ENCODE data around the gene DPF3.

Gene DPF3

DNA sequence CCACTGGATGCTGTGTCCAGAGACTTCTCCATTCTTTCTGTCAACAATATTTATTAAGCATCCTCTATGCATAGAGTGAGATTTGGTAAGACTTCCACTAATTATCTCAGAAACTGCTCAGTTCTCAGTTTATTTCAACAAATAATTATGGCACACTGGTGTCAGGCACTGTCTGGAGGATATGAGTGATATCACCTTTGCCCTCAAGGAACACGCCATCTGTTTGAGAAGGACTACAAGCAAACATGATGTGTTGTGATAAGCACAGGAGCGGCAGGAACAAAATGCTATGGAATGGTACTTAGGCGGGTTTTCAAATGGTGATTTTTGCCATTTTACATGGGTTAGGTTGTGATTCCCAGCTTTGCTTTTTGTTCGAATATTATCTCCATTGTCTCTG is 229.2 kb downstream of the DPF3 start:
- DNase-seq: no peak

DNA sequence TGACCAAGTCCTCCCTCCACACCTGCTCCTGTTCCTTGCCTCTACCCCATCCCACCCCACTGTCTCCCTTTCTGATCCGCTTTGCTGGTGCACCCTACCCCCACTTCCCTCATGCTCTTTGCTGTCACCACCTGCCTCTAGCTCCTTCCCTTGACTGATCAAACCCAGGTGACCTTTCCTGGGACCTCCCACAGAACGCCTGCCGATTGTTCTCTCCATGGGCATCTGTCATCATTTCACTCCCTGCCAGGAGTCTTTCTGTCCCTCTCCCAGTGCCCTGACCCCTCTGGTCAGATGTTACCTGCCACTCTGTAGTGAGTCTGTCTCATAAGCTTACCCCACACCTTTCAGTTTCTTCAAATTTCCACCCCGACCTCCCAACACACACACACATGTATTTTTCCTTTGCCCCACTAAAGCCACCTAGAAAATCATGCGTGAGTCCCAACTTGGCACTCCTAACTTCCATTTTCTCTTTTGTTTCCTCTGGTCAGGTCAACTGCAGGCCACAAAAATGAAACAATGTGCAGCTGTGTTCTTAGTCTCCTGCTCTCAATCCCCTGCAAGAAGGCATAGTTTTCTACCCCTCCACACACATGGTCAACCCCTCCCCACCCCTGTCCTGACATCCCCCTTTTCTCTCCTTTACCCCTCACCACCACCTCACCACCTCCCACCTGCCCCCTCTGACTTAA is 229.8 kb downstream of the DPF3 start:
- DNase-seq: no peak

DNA sequence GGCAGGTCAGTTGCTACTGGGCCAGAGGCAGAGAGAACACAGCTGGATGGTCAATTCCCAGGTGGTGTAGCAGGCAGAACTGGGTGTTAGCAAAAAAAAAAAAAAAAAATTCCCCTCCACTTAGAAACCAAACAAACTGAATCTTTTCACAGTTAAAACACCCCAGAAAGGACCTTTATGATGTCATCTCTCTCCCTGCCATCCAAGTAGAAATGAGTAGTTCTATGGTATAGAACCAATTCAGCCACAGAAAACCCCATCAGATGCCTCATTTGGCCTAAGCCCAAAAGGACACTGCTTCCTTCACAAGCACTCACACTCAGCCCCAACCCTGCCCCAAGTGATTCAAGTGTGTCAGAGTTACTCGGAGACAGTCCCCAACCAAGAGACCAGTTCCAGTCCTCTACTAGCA is 230.8 kb downstream of the DPF3 start:
- no peak for DNase-seq

DNA sequence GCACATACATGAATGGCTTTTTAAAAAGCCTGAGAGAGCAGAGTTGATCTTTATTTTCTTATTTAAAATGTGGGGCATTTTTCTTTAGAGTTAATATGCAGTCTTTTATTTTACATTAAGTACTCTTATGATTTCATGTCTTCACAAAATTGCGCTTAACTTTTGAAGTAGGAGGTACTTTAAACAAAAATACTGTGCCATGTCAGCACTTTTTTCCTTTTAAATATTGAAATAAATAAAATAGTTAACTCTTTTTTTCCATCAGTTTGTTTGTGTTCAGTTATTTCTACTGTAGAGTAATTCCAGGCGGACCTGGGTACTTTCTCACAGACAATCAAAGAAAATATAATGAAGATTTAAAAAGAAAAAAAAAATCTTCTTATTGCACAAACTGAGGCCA is 231.7 kb downstream of the DPF3 start:
- no peak for DNase-seq

DNA sequence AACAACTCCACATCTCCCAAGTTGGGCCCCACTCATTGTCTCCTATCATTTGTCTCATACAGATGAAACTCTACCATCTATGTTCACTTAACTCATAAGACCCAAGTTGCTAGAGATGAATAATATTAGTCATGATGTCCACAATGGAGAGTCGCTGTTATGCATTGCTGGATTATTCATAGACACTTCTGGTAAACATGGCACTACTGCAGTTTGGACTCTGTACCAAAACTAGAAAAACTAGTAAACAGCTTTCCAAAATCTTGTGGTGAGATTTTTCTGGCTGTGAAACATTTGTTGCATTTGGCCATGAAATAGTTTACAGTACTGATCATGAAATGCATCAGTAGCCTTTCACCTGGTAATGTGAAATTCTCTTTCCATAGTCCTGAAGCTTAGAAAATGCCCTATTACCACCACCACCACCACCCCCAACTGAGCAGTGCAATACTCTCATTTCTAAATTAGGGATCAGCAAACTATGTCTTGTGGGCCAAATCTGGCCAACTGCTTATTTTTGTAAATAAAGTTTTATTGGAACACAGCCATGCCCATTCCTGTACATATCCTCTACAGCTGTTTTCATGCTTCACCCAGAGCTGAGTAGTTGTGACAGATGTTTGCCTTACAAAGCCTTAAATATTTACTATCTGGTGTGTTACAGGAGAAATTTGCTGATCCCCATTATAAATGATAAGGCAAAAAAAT is 236.5 kb downstream of the DPF3 start:
- no peak for DNase-seq

DNA sequence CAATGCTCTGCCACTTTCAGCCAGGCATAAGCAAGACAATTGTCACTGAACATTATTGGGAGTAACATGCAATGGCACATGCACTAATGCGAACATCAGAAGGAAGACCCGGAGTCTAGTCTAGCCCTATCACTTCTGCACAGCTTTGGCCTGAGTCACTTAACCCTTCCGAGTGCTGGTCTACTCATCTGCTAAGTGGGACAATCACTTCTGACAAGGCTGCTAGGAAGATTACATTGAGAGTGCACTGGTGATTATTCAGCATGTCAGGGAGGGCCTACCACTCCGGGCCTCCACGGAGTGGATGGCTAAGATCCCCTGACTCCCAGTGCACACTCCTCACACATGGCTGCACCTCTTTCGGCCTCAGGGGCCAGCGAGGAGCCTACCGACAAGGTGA is 240.9 kb downstream of the DPF3 start:
- no peak for DNase-seq

DNA sequence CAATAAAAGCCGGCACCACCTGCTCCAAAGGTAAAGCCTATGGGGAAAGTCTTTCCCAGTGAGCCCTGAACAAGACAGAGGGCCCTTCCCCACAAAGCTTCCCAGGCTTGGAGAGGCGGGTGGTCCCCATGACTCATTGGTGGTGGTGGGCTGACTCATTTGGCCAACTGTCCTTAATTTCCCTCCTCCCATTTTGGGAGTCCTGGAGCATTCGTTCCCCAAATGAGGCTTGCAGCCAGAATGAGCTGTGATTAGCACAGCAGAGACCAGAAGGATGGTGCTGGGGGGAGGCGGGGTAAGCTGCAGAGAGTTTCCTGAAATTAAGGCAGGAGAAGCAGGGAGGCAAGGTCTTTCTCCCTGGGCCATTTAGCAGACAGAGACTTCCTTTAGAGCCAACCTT is 241.7 kb downstream of the DPF3 start:
- no peak for DNase-seq

DNA sequence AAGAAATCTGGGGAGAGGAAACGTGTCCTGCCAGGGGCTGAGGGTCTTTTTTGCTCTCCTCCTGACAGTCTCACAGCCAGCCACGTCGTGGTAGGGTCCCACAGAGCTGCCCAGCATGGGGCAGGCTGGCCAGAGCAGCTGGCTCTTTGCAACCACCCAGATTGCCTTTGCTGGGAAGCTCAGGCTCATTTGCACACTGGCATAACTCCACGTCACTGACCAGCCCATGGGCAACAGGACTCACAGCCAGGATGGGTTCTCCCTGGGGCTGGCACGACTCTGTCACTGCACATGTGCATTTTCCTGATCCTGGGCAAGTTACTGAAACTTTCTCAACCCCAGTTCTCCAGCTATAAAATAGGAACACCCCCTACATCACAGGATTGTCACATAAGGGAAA is 242.2 kb downstream of the DPF3 start:
- no peak for DNase-seq

DNA sequence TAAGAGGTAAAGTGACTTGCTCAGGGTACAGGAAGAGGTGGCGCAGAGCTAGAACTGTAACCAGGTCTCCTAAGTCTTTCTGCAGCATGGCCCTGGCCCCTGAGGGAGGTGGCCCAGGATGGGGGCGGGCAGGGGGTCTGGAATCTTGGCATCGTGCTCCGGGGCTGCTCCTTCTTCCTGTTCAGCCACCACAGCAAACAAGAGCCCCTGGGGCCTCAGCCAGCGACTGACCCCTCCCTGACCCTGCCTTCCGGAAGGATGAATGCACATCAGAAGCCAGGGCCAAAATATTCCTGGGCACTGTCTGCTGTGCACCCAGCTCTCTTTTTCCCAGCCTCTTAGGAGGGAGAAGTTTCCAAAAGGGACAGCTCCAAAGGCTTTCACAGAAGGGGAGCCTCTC is 242.8 kb downstream of the DPF3 start:
- DNase-seq: peak; percentile 36

DNA sequence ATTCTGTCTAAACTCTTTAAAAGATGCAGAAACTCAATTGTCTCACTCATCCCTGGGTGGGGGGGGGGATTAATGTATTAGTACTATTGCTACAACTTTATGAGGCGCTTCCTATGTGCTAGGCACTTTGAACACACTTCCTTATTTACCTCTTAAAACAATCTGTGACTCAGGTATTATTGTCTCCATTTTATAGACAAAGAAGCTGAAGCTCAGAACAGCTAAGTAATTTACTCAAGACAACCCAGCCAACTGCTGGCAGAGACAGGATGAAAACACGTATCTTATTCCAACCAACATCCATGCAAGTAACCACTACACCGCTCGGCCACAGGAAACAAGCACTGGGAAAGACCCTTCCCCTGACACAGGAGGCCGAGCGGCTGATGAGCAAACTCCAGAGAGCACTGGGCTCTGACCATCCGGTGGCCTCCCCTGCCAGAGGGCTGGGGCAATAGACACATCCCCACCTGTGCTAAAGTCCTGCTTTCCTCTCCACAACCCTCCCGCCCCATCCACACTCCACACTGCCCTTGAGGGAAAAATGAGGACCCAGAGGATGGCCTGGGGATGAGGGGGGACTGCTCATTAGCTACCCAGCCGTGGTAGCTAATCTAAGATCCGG is 244.2 kb downstream of the DPF3 start:
- DNase-seq: no peak

DNA sequence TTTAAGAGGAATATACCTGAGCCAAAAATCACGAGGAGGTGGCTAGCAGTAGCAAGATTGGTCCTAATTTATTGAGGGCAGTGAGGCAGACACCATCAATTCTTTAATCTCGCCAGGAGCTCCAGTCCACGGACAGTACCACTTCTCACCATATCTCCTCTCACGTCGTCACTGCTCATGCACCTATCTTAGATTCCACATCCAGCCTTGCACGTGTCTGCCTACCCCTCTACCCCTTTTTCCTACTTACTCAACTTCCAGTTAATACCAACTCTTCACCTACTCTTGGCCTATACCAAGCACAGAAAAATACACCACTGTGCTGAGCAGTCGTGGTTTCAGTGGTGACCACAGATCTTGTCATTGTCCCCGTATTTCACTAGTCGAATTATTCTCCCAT is 246.1 kb downstream of the DPF3 start:
- DNase-seq: no peak

DNA sequence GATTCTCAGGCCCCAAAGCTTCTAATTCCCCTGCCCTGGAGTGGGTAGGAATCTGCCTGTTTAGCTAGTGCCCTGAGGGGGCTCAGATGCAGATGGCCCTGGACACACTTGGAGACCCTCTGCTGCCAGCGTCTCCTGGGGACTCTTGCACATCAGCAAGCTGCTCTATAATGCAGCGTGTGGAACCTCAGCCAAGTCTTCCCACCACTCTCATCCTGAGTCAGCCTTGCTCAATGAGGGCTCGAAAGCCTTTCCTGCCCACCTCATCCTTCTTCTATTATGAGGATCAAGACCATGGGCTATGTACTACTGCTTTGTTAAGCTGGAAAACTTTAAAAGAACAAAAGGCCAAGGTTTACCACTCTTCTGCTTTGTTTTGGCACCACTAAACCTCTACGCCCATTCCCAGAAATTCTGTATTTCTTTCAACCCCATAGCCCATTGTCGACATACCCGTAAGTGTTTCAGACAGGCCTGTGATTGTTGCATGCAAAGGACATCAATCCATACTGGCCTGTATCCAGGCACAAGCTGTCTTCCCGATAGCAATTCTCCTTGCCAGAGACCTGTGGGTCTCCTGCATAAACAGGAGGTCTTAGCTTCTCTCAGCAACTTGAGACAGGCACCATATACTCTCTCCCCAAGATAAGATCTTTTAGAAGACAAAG is 246.9 kb downstream of the DPF3 start:
- no peak for DNase-seq

DNA sequence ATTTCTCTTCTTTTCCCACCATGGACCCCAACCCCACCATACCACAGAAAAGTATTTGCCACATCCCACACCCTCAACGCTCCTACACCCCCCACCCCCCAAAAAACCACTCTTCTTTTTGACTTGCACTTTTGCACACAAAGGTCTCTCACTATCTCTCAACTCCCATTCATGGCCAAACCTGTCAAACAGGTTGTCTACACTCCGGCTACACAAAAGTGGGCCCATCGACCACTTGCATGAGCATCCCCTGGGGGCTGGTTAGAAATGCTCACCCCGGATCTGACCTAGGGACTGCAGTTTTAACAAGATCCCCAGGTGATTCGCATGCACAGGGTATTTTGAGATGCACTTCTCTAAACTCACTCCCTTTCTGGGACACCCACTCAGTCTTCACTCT is 248.2 kb downstream of the DPF3 start:
- no peak for DNase-seq

DNA sequence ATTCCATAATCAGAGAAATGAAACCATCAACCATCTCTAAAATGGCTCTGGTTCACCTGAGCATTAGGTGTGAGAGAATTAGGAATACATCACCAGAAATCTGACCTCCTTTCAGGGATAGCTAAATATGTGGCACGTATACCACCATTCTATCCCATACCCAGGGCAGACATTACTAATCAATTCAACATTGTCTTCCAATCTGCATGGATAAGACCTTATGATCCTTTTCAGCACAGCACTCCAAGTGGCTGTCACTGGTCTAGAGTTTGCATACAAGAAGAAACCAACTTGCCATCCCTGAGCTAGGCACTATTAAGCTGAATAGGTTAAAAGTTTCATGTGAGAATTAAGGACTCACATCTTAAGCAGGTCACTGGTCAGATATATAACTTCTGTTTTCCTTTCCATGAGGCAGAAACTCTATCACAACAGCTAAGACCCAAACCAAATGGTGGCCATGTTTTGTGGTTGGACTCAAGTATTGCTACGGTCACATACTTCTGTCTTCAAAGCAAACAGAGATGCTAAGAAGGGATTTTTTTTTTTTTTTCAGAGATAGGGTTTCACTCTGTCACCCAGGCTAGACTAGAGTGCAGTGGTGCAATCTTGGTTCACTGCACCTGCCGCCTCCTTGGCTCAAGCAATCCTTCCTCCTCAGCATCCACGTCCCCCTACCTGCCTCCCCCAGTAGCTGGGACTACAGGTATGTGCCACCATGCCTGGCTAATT is 249.0 kb downstream of the DPF3 start:
- no peak for DNase-seq

DNA sequence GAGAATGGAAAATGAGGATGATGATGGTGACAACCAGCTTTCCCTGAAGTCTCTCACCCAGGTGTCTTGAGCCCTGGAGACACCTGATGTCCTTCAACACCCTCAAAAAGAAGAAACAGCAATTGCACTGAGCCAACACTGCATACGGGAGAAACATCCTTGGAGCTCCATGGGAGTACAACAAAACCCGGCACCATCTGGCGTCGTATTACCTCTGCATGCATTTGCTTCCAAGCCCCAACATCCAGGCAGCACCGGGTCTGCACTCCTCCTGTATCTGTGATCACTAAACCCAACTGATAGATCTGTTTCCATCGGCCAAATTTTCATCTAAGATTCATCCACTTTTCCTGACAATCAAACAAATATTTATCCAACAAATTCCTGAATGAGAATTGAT is 249.9 kb downstream of the DPF3 start:
- no peak for DNase-seq

DNA sequence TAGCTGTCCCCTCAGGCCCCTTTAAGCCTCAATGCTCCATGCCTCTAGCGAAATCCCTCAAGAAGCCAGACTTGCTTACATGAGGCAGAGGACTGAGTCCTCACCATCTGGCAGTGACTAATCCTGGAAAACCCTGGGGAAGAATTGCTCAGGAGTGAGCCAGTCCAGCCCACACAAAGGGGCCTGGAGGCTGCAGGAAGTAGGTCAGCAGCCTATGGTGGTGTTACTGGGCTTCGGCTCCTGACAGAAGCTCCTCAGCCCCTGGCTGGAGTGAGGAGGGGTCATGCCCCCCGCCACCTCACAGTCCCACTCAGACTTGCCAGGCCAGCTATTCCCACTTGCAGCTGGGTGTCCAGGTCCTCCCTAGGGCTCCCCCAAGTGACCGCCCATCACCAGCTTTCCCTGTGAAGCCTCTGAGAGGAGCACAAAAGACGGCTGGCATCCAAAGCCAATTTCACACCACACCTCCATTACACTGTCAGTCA is 250.5 kb downstream of the DPF3 start:
- no peak for DNase-seq

DNA sequence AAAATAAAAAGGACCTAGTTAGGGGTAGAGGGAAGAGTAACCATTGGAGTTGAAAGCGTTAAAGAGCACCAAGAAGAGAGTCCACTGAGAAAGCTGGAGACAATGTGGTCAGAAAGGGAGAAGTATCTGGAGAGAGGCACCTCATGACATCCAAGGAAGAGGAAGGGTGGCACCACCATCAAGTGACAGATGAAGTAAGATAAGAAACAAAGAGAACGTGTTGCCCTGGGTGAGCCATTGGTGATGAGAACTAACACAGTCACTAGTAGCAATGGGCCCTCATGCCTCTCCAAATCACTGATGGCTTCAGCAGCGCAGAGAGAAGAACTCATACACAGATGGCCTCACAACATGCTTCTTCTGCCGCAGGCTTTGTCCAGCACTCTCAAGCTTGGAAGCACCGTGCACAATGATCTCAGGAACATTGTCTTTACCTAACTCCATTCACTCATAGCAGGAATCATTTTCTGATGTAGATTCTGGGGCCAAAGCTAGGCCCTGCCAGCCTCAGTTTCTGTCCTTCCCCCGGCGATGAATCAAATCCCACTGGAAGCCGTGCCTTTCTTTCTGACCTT is 252.9 kb downstream of the DPF3 start:
- no peak for DNase-seq

DNA sequence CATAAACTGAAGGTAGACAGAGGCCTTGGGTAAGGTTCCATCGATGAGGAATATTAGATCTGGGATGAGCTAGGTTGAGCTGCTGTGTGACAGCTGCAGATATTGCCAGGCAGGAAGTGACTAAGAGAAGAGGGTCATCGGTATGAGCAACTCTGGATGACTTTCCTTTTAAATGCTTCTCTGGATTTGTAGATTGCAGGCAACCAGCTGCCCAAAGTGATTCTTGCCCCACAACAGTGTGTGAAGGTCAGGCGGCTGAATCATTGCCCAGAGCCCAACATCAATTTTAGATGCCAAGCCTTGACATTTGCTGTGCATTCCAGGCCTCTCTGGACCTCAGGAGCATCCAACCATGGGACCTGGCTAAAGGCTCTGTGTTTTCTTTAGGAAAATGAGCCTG is 255.9 kb downstream of the DPF3 start:
- no peak for DNase-seq

DNA sequence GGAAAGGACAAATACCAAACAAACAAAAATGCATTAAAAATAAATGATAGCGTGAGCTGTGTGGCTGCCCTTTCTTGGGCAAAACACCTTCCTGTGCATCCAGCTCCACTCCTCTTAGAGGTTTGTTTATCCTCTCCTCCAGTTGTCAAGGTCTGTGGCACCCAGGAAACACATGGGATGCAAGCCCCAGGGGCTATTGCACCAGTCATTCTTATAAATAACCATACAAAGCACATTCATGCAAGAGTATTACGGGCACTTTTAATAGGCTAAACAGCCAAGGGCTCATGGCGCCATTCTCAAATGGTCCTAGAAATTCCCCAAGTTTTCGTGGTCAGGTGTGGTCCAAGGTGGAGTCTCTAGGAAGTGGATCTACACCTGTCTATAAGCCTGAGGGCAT is 257.0 kb downstream of the DPF3 start:
- DNase-seq: no peak

DNA sequence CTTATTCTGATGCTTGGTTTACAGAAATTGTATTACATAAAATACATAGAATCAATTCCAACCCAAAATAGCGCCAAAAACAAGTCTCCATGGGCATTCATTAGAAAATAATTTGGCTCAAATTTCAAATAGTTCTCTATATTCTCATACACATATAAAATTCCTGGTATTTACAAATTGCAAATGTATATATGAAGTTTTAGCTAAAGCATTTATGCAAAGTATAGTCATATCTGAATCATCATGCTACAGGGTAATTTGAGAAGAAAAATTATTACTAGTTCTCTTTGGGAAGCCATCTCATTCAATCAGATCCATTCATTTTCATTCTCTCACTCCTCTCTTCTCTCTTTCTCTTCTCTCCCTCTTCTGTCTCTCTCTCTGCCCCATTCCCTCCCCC is 257.8 kb downstream of the DPF3 start:
- DNase-seq: no peak

DNA sequence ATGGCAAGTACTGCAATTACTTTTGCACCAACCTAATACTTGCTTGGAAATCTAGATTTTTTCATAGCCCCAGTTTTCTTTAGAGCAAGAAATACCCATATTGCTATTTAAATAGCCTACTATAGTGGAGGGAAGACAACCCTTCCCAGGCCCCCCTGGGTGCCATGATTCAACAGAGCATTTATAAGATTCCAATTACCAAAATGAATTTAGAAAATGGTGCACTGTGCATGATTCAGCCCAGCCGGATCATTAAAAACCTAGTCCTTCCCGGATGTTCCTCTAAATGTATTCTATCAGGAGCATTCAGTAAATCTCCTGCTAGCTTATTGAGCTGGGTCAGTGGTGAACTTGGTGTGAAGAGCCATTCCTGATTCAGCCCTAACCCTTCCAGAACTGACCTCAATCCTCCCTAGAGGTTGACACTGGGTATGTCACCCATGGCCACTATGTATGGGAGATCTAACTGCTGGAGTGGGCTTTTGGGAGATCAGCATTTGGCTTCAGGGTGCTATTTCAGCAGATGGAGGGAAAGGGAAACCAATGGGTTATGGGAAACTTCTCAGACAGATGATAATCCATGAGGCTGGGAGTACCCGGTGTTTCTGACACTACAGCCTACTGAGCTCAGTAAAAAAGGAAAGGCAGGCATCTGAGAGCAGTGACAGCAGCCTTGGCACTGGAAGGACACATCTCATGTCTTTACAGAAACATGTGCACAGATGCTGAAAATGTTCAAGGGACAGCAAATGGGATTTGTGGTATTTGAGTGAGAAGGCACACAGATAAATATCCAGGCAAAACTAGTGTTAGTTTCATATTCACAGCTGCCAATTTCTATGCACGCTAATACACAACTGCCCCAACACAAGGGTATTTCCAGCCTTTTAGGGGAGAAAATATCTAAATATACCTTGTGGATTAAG is 258.9 kb downstream of the DPF3 start:
- no peak for DNase-seq

DNA sequence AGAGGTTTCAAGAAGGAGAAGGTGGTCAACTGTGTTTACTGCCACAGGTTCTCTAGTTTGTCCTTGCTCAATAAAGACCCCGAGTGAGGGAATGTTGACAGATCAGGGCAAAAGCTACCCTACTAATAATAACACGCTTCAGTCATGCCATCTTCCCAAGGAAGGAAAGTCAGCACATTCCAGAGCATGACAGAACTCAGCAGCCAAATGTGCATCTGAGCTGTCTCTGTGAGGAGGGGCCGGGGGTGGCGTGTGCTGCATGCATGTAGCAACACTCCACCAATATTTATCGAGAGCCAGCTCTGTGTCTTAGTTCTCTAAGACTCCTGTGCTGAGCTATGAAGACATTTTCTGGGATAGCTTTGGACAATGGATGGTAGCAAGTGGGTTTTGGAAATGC is 260.4 kb downstream of the DPF3 start:
- no peak for DNase-seq
